GM12801 (cell line): ENCODE results near the gene CHD9.

ENCODE experiments used
- TF ChIP-seq, protein P1 (sequence below): IDR thresholded peaks from one replicate; pipeline ENCODE4 v1.5.1; 2011; ENCODE audit warnings: control low read depth; ENCODE audit not compliant: insufficient read length; ENCODE audit errors: extremely low read depth

The CHD9 gene

DNA sequence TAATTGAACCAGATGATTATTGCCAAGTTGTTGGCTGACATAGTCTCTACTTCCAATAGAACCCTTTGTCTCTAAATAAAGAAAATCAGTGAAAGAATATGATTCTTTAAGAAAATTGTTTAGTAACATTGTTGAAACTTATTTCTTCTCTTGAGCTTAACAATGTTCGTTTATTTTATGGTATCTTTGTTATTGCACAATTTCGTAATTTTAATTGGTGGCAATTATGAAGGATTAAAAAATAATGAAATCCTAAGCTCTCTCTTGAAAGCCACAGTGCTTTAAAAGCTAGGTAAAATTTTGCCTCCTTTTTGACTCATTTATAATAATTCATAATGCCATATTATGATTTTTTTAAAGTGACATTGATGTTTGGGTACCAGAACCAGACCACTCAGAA lies 230.4 kb downstream of the CHD9 start:
- TF ChIP-seq, protein P1, sequence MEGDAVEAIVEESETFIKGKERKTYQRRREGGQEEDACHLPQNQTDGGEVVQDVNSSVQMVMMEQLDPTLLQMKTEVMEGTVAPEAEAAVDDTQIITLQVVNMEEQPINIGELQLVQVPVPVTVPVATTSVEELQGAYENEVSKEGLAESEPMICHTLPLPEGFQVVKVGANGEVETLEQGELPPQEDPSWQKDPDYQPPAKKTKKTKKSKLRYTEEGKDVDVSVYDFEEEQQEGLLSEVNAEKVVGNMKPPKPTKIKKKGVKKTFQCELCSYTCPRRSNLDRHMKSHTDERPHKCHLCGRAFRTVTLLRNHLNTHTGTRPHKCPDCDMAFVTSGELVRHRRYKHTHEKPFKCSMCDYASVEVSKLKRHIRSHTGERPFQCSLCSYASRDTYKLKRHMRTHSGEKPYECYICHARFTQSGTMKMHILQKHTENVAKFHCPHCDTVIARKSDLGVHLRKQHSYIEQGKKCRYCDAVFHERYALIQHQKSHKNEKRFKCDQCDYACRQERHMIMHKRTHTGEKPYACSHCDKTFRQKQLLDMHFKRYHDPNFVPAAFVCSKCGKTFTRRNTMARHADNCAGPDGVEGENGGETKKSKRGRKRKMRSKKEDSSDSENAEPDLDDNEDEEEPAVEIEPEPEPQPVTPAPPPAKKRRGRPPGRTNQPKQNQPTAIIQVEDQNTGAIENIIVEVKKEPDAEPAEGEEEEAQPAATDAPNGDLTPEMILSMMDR = no peak

DNA sequence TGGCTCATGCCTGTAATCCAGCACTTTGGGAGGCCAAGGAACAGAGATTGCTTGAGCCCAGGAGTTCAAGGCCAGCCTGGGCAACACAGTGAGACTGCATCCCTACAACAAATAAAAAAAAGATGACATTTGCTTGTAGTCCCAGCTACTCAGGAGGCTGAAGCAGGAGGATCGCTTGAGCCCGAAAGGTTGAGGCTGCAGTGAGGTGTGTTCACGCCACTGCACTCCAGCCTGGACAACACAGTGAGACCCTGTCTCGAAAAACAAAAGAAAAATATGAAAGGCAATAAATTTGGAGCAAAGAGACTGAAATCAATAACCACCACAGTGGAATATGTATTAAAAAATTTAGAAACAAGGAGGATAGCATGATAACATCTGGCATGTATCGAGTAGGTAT lies 235.7 kb downstream of the CHD9 start:
- TF ChIP-seq, protein P1 = no peak

DNA sequence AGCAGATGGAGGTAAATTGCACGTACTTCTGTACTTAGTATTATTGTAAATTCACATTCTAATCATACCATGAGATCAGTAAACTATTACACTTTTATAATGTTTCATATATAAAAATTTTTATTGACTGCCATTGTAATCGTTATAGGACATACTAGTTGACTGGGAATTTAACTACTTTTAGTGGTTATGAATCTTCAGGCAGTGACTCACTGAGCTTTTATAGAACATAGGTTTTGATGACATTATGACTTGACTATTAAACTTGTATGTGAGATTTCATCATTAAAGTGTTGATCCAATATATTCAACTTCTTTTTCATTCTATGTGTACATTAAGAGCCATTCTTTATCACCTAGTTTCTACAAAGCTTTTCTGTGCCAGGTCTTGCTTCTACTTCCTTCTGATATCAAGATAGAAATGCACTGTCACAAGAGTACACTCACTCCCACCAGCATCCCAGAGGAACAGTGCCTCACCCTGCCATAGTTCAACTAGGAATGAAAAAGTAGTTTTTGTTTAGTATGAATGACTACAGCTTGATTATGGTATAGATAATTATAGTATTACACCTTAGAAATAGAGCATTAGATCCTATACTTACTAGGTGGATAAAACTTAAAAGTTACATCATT lies 237.1 kb downstream of the CHD9 start:
- TF ChIP-seq, protein P1 = no peak

DNA sequence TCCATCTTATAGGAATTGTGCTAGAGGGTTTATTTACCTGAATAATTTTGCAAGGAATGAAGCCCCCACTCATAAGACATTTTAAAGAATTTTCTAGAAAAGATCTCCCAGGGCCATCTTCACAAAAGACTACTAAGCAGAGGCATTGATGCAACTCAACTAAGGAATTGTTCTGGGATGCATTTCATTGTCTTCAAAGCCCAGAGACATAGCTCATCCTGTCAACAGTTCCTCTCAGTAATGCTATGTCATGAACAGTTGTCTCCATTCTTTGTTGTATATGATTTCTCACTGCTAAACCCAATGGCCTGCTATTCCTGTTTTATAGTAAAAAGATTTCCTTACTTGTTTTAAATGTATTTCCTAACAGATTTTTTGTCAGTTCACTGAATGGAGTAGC lies 242.7 kb downstream of the CHD9 start:
- TF ChIP-seq, protein P1 = no peak

DNA sequence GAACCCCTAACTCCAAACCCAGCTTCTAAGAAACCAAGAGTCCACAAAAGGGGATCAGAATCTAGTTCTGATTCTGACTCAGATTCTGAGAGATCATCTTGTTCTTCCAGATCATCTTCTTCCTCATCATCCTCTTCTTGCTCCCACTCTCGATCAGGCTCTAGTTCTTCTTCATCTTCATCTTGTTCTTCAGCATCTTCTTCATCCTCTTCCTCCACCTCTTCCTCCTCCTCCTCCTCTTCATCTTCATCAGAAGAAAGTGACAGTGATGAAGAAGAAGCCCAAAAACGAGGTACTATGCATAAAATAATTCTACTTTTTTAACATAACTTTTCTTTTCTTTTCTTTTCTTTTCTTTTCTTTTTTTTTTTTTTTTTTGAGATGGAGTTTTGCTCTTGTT lies 249.5 kb downstream of the CHD9 start:
- TF ChIP-seq, protein P1 = no peak

DNA sequence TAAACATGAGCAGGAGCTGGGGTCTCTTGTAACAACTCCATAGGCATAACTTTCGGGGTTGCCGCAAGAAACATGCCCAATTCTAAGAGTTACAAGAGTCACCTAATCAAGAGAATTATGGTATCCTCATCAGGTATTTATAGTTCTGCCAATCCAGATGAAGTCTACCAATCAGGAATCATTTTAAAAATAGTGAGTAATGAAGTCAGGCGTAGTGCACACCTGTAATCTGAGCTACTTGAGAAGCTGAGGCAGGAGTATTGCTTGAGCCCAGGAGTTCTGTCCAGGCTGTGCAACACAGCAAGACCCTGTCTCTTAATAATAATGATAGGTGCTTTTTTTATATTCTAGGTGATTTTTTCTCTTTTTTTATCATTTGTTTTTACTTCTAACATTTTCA lies 251.0 kb downstream of the CHD9 start:
- TF ChIP-seq, protein P1 = no peak

DNA sequence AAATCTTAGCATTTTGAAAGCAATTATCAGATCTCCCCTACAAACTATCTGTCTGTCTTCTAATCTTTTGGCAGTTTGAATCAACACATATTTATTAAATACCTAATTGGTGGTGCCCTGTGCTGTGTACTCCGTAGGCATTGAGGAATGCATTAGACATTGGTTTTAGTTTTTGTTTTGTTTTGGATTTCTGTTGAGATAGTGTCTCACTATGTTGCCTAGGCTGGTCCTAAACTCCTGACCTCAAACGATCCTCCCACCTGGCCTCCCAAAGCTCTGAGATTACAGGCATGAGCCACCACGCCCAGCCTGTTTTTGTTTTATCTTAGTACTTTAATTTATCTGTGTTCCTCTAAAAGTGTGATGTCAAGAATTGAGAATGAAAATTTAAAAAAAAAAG lies 254.7 kb downstream of the CHD9 start:
- TF ChIP-seq, protein P1 = no peak

DNA sequence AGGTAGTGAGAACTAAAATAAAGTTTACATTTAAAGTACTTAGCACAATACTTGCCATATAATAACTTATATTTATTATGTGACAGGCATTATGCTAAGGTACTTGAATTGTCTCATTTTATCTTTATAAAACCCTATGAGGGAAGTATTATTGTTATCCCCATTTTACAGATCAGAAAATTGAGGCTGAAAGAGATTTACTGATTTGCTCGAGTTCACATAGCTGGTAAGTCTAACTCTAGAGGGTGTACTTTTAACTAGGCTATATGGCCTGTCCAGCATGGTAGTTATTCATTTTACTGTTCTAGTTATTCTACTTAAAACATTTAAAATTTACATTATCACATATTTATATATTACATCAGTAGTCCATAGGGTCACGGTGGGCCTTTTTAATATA lies 266.2 kb downstream of the CHD9 start:
- TF ChIP-seq, protein P1 = no peak
